Inferior parietal cortex (tissue), 1 donor: ENCODE data around the gene FPR2.
"Not testable (repeated sequence)": the region's sequence is repeated elsewhere in the genome, so short reads cannot be mapped to it uniquely, and the experiment has no call there.

ENCODE experiments used
- DNase-seq: peaks from one replicate; pipeline ENCODE4 v3.0.0-alpha.2; 2016; ENCODE audit errors: extremely low spot score

Gene FPR2

GRCh38 chr19:51760697-51761356 lies at the start of gene FPR2:
TSS of gene FPR2 (plus strand) at chr19:51761180. CDS start at chr19:51768659, 7,479 bp downstream.
- no peak for DNase-seq

- DNase-seq = no peak
Measured at GRCh38 chr19:51711702-51712101, 49.3 kb upstream of the FPR2 start.

GRCh38 chr19:51712461-51713081 lies 48.4 kb upstream of the FPR2 start:
- no peak for DNase-seq

DNA sequence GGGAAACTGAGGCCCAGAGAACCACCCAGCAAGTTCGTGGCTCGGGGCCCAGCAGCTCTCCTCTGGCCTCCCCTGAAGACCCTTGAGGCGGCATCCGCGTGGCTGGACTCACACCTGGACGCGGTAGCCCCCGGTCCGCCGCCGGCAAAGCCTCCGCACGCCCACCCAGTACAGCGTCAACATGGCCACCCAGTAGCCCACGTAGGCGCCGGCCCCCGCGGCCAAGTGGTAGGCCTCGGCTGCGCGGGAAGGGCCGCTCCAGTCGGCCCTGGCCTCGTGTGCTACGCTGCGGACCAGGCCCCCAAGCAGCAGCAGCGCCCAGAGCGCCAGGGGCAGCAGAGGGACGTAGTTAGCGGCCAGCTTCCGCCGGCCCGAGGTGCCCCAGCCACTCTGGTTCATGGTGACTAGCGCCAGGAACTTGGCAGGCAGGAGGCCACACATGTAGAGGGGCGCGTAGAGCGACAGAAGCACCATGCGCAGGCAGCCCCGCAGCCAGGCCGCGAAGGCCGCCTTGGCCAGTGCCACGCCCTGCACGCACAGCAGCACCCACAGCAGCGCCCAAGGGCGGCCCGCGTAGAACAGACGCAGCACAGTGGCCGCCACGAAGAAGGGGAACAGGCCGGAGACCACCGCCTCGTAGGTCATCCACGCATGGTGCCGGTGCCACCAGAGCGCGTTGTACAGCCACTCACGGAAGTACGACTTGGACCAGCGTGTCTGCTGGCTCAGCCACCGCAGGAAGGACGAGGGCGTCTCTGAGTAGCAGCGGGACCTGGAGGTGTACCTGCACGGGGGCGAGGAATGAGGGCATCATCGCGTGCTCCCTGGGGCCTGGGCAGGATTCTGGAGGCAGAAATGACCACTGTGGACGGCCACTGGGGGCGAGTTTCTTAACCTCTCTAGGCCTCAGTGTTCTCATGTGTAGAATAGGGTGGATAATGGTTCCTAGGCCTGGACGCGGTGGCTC lies 47.4 kb upstream of the FPR2 start:
- no peak for DNase-seq

GRCh38 chr19:51714848-51715247 lies 46.1 kb upstream of the FPR2 start:
- DNase-seq = no peak

DNA sequence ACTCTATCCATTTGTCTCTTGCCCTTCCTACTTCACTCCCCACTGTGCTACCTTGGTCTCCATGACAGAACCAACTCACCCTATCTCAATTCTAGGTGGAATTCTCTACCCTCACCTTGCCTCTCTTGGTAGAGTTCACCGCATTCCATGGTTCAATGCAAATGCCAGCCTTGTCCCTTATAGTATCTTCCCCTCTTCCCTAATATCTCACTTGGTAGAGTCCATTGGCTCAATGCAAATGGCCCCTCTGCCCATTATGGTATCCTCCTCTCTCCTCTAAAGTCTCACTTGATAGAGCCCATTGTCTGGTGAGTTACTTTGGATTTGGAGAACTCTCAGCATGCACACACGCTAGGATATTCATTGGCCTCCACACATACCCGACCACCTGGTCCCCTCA lies 45.1 kb upstream of the FPR2 start:
- no peak for DNase-seq

- DNase-seq = no peak
Measured at GRCh38 chr19:51716925-51717324, 44.1 kb upstream of the FPR2 start.

GRCh38 chr19:51719251-51719988 lies 41.6 kb upstream of the FPR2 start:
- no peak for DNase-seq

- DNase-seq = no peak
Measured at GRCh38 chr19:51721905-51722304, 39.1 kb upstream of the FPR2 start.

DNA sequence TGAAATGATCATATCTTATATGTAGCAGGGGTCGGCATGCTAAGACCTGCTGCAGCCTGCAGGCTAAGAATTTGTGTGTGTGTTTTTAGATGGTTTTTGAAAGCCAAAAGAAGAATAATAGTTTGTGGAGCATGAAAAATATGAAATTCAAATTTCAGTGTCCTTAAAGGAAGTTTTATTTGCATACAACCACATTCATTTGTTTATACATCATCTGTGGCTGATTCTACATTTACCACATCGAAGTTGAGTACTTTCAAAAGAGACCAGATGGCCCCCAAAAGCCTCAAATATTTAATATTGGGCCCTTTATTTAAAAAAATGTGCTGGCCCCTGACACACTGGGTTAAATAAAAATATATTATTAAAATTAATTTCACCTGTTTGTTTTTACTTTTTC lies 38.5 kb upstream of the FPR2 start:
- no peak for DNase-seq

GRCh38 chr19:51724543-51724942 lies 36.4 kb upstream of the FPR2 start:
- DNase-seq = no peak

GRCh38 chr19:51726049-51726448 lies 34.9 kb upstream of the FPR2 start:
- peak; percentile 54 for DNase-seq

GRCh38 chr19:51727349-51727880 lies 33.6 kb upstream of the FPR2 start:
- DNase-seq = no peak

DNA sequence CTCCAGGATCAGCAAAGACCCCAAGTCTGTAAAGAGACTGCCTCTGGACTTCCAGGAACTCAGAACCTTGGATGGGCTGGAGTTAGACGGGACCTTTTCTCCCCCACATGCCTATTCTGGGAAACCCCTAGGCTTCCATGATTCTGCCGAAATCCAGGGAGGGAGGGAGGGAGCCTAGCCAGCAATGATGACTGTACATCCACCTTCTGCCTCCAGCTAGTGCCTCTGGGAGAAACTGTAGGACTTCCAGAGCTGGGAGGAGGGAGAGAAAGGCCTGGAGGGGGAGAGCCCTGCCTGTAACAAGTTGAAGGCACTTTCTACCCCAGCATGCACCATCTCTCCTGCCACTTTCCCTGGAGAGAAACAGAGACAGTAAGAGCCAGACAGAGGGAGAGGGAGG lies 31.2 kb upstream of the FPR2 start:
- no peak for DNase-seq

GRCh38 chr19:51733742-51734522 lies 27.0 kb upstream of the FPR2 start:
- no peak for DNase-seq

GRCh38 chr19:51735759-51736449 lies 25.1 kb upstream of the FPR2 start:
- DNase-seq = no peak

DNA sequence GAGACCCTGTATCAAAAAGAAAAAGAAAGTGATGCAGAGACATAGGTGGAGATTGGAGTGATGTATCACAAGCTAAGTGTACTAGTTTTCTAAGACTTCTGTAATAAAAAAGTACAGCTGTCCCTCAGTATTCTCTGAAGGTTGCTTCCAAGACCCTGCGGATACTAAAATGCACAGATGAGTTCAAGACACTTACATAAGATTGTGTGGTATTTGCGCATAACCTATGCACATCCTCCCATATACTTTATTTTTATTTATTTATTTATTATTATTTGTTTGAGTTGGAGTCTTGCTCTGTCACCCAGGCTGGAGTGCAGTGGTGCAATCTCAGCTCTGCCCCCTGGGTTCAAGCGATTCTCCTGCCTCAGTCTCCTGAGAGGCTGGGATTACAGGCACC lies 23.6 kb upstream of the FPR2 start:
- DNase-seq = no peak

GRCh38 chr19:51737924-51738323 lies 23.1 kb upstream of the FPR2 start:
- DNase-seq = no peak

DNA sequence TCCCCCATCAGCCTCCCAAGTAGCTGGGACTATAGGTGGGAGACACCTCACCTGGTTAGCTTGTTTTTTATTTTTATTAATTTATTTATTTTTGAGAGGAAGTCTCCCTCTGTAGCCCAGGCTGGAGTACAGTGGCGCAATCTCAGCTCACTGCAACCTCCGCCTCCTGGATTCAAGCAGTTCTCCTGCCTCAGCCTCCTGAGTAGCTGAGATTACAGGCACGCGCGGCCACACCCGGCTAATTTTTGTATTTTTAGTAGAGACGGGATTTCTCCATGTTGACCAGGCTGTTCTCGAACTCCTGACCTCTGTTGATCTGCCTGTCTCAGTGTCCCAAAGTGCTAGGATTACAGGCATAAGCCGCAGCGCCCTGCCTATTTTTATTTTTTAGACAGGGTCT lies 22.5 kb upstream of the FPR2 start:
- not testable (repeated sequence) for DNase-seq
